CD14-positive monocyte (primary cell): ENCODE measurements around the gene IGF2BP3. TPM values are rescaled to one million over a fixed set of nuclear protein-coding genes. Genes with fewer than 3 reads are reported as not detected.
A peak's percentile ranks its signal among the peaks of the same experiment; 100 is the strongest.

Source experiments
- DNase-seq, 3 donors: peaks; one replicate each; pipeline ENCODE4 v3.0.0-alpha.2; 2011 to 2022
- H2AFZ ChIP-seq: 2 replicates; pipeline ENCODE4 v1.6.0; 2012; ENCODE audit warnings: mild to moderate bottlenecking, low read depth, low read length, inconsistent platforms; ENCODE audit not compliant: insufficient read depth, poor library complexity, severe bottlenecking
- H3K27ac ChIP-seq, 2 donors: 1 replicate in 1 of 2; 2 replicates in 1 of 2; pipeline ENCODE4 v1.5.1; 2012 to 2013; ENCODE audit warnings: low read length in 2 of 2, control low read depth in 1 of 2, inconsistent platforms in 1 of 2, low read depth in 1 of 2, mild to moderate bottlenecking in 1 of 2
- H3K27me3 ChIP-seq, 2 donors: one replicate each; pipeline versions ENCODE4 v1.6.0 to v1.6.1; 2011 to 2013; ENCODE audit warnings: low read length in 2 of 2; ENCODE audit not compliant: control insufficient read depth in 2 of 2, insufficient read depth in 2 of 2
- H3K36me3 ChIP-seq, 2 donors: replicated peaks in 1 of 2; 1 replicate in 1 of 2; 2 replicates in 1 of 2; pipeline versions ENCODE4 v1.5.1 to v1.6.1; 2012 to 2013; ENCODE audit warnings: low read length in 2 of 2, control low read depth in 1 of 2, inconsistent platforms in 1 of 2, mild to moderate bottlenecking in 1 of 2; ENCODE audit not compliant: insufficient read depth in 2 of 2, control insufficient read depth in 1 of 2
- H3K4me1 ChIP-seq, 2 donors: 1 replicate in 1 of 2; 2 replicates in 1 of 2; pipeline versions ENCODE4 v1.5.1 to v1.6.1; 2012 to 2013; ENCODE audit warnings: low read length in 2 of 2, control low read depth in 1 of 2, inconsistent platforms in 1 of 2, mild to moderate bottlenecking in 1 of 2, moderate library complexity in 1 of 2; ENCODE audit not compliant: insufficient read depth in 2 of 2, control insufficient read depth in 1 of 2
- H3K4me2 ChIP-seq: replicated peaks from 2 replicates; pipeline ENCODE3; 2012; ENCODE audit warnings: low read length, moderate library complexity, mild to moderate bottlenecking; ENCODE audit not compliant: poor library complexity, severe bottlenecking; ENCODE audit errors: extremely low read depth
- H3K4me3 ChIP-seq, 3 experiments: fragments of 200-600 bp in 1 of 3; sonication (generic) in 1 of 3; replicated peaks in 1 of 3; 1 replicate in 2 of 3; 2 replicates in 1 of 3; pipeline ENCODE4 v1.5.1; 2011 to 2013; ENCODE audit warnings: low read length in 3 of 3, mild to moderate bottlenecking in 3 of 3, control low read depth in 2 of 3, low read depth in 2 of 3, inconsistent platforms in 1 of 3, moderate library complexity in 1 of 3
- H3K79me2 ChIP-seq: 2 replicates; pipeline ENCODE4 v1.6.0; 2012; ENCODE audit warnings: mild to moderate bottlenecking, control low read depth, inconsistent platforms, low read length, moderate library complexity; ENCODE audit not compliant: insufficient read depth
- H3K9ac ChIP-seq: 2 replicates; pipeline ENCODE4 v1.6.0; 2017; ENCODE audit warnings: low read length, mild to moderate bottlenecking; ENCODE audit not compliant: insufficient read depth, poor library complexity, severe bottlenecking
- H3K9me3 ChIP-seq, 2 donors: replicated peaks in 1 of 2; 1 replicate in 1 of 2; 2 replicates in 1 of 2; pipeline versions ENCODE4 v1.5.1 to v1.6.1; 2012 to 2013; ENCODE audit warnings: low read length in 2 of 2, control low read depth in 1 of 2; ENCODE audit not compliant: control insufficient read depth in 1 of 2, insufficient read depth in 1 of 2
- H4K20me1 ChIP-seq: 2 replicates; pipeline ENCODE4 v1.6.0; 2012; ENCODE audit warnings: mild to moderate bottlenecking, low read length, control low read depth, moderate library complexity; ENCODE audit not compliant: insufficient read depth
- H3K27ac Mint-ChIP-seq, 7 donors: one replicate each; pipeline ENCODE4 v1.8.0; 2020; ENCODE audit warnings: mild to moderate bottlenecking in 7 of 7, mixed read lengths in 7 of 7, moderate library complexity in 6 of 7, inconsistent platforms in 2 of 7
- H3K27me3 Mint-ChIP-seq, 3 donors: one replicate each; pipeline ENCODE4 v1.8.0; 2021 to 2022; ENCODE audit warnings: low read depth in 3 of 3, mild to moderate bottlenecking in 3 of 3, mixed read lengths in 3 of 3, moderate library complexity in 3 of 3, inconsistent platforms in 1 of 3
- H3K36me3 Mint-ChIP-seq, 2 donors: one replicate each; pipeline ENCODE4 v1.8.0; 2020; ENCODE audit warnings: mixed read lengths in 2 of 2, inconsistent platforms in 1 of 2, mild to moderate bottlenecking in 1 of 2
- H3K4me1 Mint-ChIP-seq: one replicate; pipeline ENCODE4 v1.8.0; 2020; ENCODE audit warnings: mild to moderate bottlenecking, mixed read lengths
- H3K4me3 Mint-ChIP-seq, 2 donors: one replicate each; pipeline ENCODE4 v1.8.0; 2020; ENCODE audit warnings: mild to moderate bottlenecking in 2 of 2, mixed read lengths in 2 of 2, moderate library complexity in 1 of 2
- H3K9me3 Mint-ChIP-seq, 7 donors: one replicate each; pipeline ENCODE4 v1.8.0; 2020 to 2022; ENCODE audit warnings: mixed read lengths in 7 of 7, mild to moderate bottlenecking in 6 of 7, moderate library complexity in 6 of 7, inconsistent platforms in 2 of 7
- WGBS: methylation state at CpG from one replicate; pipeline ENCODE4 v1.1.5; 2013; ENCODE audit warnings: missing lambda C conversion rate; ENCODE audit not compliant: insufficient coverage; 5-methylcytosine and 5-hydroxymethylcytosine counted together
- intact Hi-C, 2 donors: fragments of 100-400 bp; cut with micrococcal nuclease; formaldehyde crosslinking; loops; one replicate each; pipeline versions ENCODE4 v1.15.0 to v1.15.1; 2023
- polyA plus RNA-seq, 3 donors: library from polyadenylated mRNA; depleted of rRNA in 1 of 3; unstranded in 2 of 3; stranded (reverse) in 1 of 3; fragments of 300-500 nt in 2 of 3; fragments of >200 nt in 1 of 3; fragmentation: Illumina TruSeq in 2 of 3; gene quantifications; 1 replicate in 2 of 3; 2 replicates in 1 of 3; pipeline ENCODE4 v1.2.3, GENCODE V29; 2012 to 2021
- TF ChIP-seq, protein P1 (sequence below): fragments of 200-600 bp; IDR thresholded peaks from one replicate; pipeline ENCODE4 v1.8.0; 2022; ENCODE audit warnings: antibody characterized with exemption, mild to moderate bottlenecking

The IGF2BP3 gene
- polyA plus RNA-seq, 3 donors, result 0.60 to 5.3 (median 3.2) TPM

GRCh38 chr7:23373151-23374004 is 96.9 kb downstream of the IGF2BP3 start:
- peaks cover 0 to 3% (median 0%) of the 10 kb centered on the region in 7 donors for H3K9me3 Mint-ChIP-seq
- DNase-seq, result no peak
- H3K27ac ChIP-seq, result no peak overlapping the region
- peaks cover 10% of the 10 kb centered on the region for H3K4me1 Mint-ChIP-seq
- H3K4me3 Mint-ChIP-seq, result no peak overlapping the region
- no peaks in the 10 kb centered on the region for H3K79me2 ChIP-seq
- H3K36me3 ChIP-seq, result no peaks in the 10 kb centered on the region
- no peak overlapping the region for H3K9ac ChIP-seq
- 7% methylated on average over 2 of the region's 6 CpGs for whole genome bisulfite sequencing
- H3K4me2 ChIP-seq, result no peak overlapping the region
- H3K27ac Mint-ChIP-seq, result peak overlapping the region in 2 of 7 donors; percentile 29 to 71
- H3K9me3 ChIP-seq, result no peaks in the 10 kb centered on the region
- intact Hi-C loops, result no loop called here
- H3K27me3 Mint-ChIP-seq, result peaks cover 0 to 3% (median 1%) of the 10 kb centered on the region in 3 donors
- TF ChIP-seq, protein P1, sequence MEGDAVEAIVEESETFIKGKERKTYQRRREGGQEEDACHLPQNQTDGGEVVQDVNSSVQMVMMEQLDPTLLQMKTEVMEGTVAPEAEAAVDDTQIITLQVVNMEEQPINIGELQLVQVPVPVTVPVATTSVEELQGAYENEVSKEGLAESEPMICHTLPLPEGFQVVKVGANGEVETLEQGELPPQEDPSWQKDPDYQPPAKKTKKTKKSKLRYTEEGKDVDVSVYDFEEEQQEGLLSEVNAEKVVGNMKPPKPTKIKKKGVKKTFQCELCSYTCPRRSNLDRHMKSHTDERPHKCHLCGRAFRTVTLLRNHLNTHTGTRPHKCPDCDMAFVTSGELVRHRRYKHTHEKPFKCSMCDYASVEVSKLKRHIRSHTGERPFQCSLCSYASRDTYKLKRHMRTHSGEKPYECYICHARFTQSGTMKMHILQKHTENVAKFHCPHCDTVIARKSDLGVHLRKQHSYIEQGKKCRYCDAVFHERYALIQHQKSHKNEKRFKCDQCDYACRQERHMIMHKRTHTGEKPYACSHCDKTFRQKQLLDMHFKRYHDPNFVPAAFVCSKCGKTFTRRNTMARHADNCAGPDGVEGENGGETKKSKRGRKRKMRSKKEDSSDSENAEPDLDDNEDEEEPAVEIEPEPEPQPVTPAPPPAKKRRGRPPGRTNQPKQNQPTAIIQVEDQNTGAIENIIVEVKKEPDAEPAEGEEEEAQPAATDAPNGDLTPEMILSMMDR, result no peak
- no peaks in the 10 kb centered on the region for H3K27me3 ChIP-seq
- H3K4me3 ChIP-seq, result no peak overlapping the region
- H3K36me3 Mint-ChIP-seq, result no peaks in the 10 kb centered on the region
- no peaks in the 10 kb centered on the region for H4K20me1 ChIP-seq
- peak overlapping the region; percentile 35 for H2AFZ ChIP-seq
- H3K4me1 ChIP-seq, result peaks cover 0 to 8% of the 10 kb centered on the region in 2 donors

DNA sequence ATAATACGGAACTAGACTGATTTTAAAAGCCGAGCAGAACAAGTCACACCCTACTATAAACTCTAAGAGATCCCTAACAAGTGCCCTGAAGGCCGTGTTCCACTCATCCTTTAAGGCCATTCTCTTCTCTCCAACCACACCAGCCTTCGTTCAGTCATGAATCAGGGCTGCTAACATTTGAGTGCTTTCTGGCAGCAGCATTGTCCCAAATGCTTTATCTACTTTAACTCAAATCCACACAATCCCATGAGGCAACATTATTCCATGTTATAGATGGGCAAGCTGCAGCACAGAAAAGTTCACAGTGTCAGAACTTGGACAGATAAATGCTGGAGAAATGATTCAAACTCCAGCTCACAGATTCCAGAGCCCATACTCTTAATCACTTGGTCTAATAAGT is 97.7 kb downstream of the IGF2BP3 start:
- H3K9ac ChIP-seq, result no peak overlapping the region
- Mint-ChIP-seq H3K36me3 (no peaks in the 10 kb centered on the region), H3K4me3 (no peak overlapping the region), H3K27ac (peak overlapping the region in 1 of 7 donors; percentile 38), H3K4me1 (peaks cover 15% of the 10 kb centered on the region), H3K9me3 (peaks cover 0 to 2% (median 0%) of the 10 kb centered on the region in 7 donors), H3K27me3 (peaks cover 0 to 3% (median 1%) of the 10 kb centered on the region in 3 donors)
- no peaks in the 10 kb centered on the region for H3K79me2 ChIP-seq
- H3K4me1 ChIP-seq, result peaks cover 0 to 8% of the 10 kb centered on the region in 2 donors
- H2AFZ ChIP-seq, result no peak overlapping the region
- H3K27me3 ChIP-seq, result no peaks in the 10 kb centered on the region
- H3K9me3 ChIP-seq, result no peaks in the 10 kb centered on the region
- DNase-seq, result no peak
- H4K20me1 ChIP-seq, result no peaks in the 10 kb centered on the region
- intact Hi-C loops, result no loop called here
- H3K27ac ChIP-seq, result no peak overlapping the region
- H3K4me3 ChIP-seq, result no peak overlapping the region
- no peaks in the 10 kb centered on the region for H3K36me3 ChIP-seq
- TF ChIP-seq, protein P1, result no peak
- no peak overlapping the region for H3K4me2 ChIP-seq
- 100% methylated on average over 4 of the region's 4 CpGs for WGBS
